ENCODE measurements around the gene MXD3.
"Not testable (repeated sequence)": the region's sequence is repeated elsewhere in the genome, so short reads cannot be mapped to it uniquely, and the experiment has no call there.

Gene MXD3

GRCh38 chr5:177311723-177312648, at the start of gene MXD3:
TSS of gene MXD3 (minus strand) at chr5:177311898. CDS start at chr5:177311830, 68 bp downstream.
- H3K9ac ChIP-seq, result no peak within 1 kb of the TSS
- H3K4me3 ChIP-seq (ENCODE audit: low read depth, low read length), result peak within 1 kb of the TSS; percentile 62
- H3K27ac ChIP-seq, result no peak within 1 kb of the TSS
- H3K4me2 ChIP-seq (ENCODE audit: low read length), result peak within 1 kb of the TSS; percentile 94
- H3K36me3 ChIP-seq (ENCODE audit: control insufficient read depth, insufficient read depth, low read length), result no peaks in the 10 kb centered on the region
- no peaks in the 10 kb centered on the region for H3K9me3 ChIP-seq (ENCODE audit: control insufficient read depth, low read length)
- no peaks in the 10 kb centered on the region for H3K27me3 ChIP-seq (ENCODE audit: control insufficient read depth, insufficient read depth, low read length)
- H2AFZ ChIP-seq, result peak within 1 kb of the TSS; percentile 40
- no peaks in the 10 kb centered on the region for H3K79me2 ChIP-seq
- H3K4me1 ChIP-seq, result peaks cover 10% of the 10 kb centered on the region
- no peak for TF ChIP-seq CTCF (IDR thresholded peaks at IDR 0.05)

DNA sequence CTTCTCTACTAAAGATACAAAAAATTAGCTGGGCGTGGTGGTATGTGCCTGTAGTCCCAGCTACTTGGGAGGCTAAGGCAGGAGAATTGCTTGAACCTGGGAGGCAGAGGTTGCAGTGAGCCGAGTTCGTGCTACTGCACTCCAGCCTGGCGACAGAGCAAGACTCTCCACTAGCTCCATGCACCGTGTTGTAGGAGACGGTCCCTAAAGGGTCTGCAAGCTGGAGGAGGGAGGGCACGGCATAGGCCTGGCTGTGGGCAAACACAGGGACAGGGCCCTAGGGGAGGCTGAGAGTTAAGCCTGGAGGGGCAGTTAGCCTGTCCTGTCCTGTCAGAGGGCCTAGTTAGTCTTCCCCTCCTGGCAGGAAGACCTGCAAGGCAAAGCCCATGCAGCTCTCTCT, 49.0 kb upstream of the MXD3 start:
- not testable (repeated sequence) for H3K27ac ChIP-seq; H3K27me3 ChIP-seq (ENCODE audit: control insufficient read depth, insufficient read depth, low read length); H3K4me1 ChIP-seq; H3K9ac ChIP-seq; H3K9me3 ChIP-seq (ENCODE audit: control insufficient read depth, low read length); H3K4me3 ChIP-seq (ENCODE audit: low read depth, low read length); H3K4me2 ChIP-seq (ENCODE audit: low read length); H3K36me3 ChIP-seq (ENCODE audit: control insufficient read depth, insufficient read depth, low read length); H2AFZ ChIP-seq; H3K79me2 ChIP-seq

- no peaks in the 10 kb centered on the region for H3K4me1 ChIP-seq
- no peak overlapping the region for H3K27ac ChIP-seq
Observed at GRCh38 chr5:177359860-177360259, 48.2 kb upstream of the MXD3 start.

DNA sequence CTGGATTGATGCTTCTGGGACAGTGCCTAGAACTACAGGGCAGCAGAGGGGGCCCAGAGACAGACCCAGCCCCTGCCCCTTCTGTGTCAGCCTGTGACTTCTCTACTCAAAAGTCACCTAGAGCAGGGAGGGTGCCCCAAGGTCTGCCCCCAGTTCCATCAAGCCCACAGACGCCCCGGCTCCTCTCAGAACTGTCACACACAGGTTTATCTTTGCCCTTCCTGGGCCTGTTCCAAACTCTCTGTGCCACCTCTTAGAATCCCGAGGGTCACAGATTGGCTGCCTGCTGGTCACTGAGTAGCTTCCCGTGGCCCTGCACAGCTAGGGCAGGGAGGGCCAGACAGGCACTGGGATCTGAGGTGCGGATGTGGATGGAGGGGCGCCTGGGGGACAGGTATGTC, 47.8 kb upstream of the MXD3 start:
- H3K9ac ChIP-seq, result no peak overlapping the region

More at GRCh38 chr5:177359860-177360259, 48.2 kb upstream of the MXD3 start:
- no peaks in the 10 kb centered on the region for H3K27me3 ChIP-seq (ENCODE audit: control insufficient read depth, insufficient read depth, low read length)
- no peak overlapping the region for H3K4me2 ChIP-seq (ENCODE audit: low read length)
- no peaks in the 10 kb centered on the region for H3K36me3 ChIP-seq (ENCODE audit: control insufficient read depth, insufficient read depth, low read length)
- no peak for TF ChIP-seq CTCF (IDR thresholded peaks at IDR 0.05)
- H3K9me3 ChIP-seq (ENCODE audit: control insufficient read depth, low read length), result no peaks in the 10 kb centered on the region
- H3K79me2 ChIP-seq, result no peaks in the 10 kb centered on the region
- H2AFZ ChIP-seq, result no peak overlapping the region
- H3K4me3 ChIP-seq (ENCODE audit: low read depth, low read length), result no peak overlapping the region
- H3K9ac ChIP-seq, result no peak overlapping the region

More for the DNA sequence above, 47.8 kb upstream of the MXD3 start:
- Histone ChIP-seq H3K27ac (no peak overlapping the region), H3K27me3 (ENCODE audit: control insufficient read depth, insufficient read depth, low read length) (no peaks in the 10 kb centered on the region), H3K4me3 (ENCODE audit: low read depth, low read length) (no peak overlapping the region), H3K4me2 (ENCODE audit: low read length) (no peak overlapping the region), H3K4me1 (no peaks in the 10 kb centered on the region), H3K36me3 (ENCODE audit: control insufficient read depth, insufficient read depth, low read length) (no peaks in the 10 kb centered on the region), H2AFZ (no peak overlapping the region), H3K9me3 (ENCODE audit: control insufficient read depth, low read length) (no peaks in the 10 kb centered on the region), H3K79me2 (no peaks in the 10 kb centered on the region)
- TF ChIP-seq CTCF (IDR thresholded peaks at IDR 0.05), result no peak

All from parathyroid adenoma (tissue), 2 donors.